HL-60 (cell line): ENCODE measurements around the gene AGPAT3.

Experiments used
- CTCF ChIP-seq: IDR thresholded peaks from one replicate; pipeline ENCODE4 v1.5.1; 2011; ENCODE audit warnings: low read length, control low read depth, inconsistent platforms; ENCODE audit not compliant: insufficient read depth
- GABPA ChIP-seq: IDR thresholded peaks from 2 replicates; pipeline ENCODE4 v1.6.1; 2012; ENCODE audit warnings: low read depth
- POLR2AphosphoS5 ChIP-seq: IDR thresholded peaks from 2 replicates; pipeline ENCODE4 v1.6.1; 2012; ENCODE audit warnings: low read depth
- SPI1 ChIP-seq: IDR thresholded peaks from 2 replicates; pipeline ENCODE4 v1.6.1; 2012; ENCODE audit warnings: low read depth, mild to moderate bottlenecking, borderline replicate concordance
- TF ChIP-seq, protein P1 (sequence below): IDR thresholded peaks from 2 replicates; pipeline ENCODE4 v1.6.1; 2012; ENCODE audit warnings: low read depth; ENCODE audit not compliant: insufficient replicate concordance

DNA sequence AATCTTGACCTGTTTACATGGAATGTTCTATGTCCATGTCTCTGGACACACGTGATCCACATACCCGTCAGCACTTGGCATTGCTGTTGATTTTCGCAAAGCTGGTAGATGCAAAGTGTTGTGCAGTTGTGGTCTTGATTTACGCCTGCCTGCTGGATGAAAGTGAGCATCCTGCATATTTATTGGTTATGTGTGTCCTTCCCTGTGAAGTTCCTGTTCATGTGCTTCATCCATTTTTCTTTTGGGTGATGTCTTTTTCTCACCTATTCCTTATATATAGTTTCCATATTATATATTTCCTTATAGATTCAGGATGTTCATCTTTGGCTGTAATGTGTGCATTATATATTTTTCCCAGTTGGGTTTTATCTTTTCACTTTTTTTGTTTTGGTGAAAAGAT is 6.5 kb downstream of the AGPAT3 start:
- no peak for TF ChIP-seq CTCF
- no peak for TF ChIP-seq SPI1
- no peak for TF ChIP-seq POLR2AphosphoS5
- TF ChIP-seq GABPA, result no peak
- TF ChIP-seq, protein P1, sequence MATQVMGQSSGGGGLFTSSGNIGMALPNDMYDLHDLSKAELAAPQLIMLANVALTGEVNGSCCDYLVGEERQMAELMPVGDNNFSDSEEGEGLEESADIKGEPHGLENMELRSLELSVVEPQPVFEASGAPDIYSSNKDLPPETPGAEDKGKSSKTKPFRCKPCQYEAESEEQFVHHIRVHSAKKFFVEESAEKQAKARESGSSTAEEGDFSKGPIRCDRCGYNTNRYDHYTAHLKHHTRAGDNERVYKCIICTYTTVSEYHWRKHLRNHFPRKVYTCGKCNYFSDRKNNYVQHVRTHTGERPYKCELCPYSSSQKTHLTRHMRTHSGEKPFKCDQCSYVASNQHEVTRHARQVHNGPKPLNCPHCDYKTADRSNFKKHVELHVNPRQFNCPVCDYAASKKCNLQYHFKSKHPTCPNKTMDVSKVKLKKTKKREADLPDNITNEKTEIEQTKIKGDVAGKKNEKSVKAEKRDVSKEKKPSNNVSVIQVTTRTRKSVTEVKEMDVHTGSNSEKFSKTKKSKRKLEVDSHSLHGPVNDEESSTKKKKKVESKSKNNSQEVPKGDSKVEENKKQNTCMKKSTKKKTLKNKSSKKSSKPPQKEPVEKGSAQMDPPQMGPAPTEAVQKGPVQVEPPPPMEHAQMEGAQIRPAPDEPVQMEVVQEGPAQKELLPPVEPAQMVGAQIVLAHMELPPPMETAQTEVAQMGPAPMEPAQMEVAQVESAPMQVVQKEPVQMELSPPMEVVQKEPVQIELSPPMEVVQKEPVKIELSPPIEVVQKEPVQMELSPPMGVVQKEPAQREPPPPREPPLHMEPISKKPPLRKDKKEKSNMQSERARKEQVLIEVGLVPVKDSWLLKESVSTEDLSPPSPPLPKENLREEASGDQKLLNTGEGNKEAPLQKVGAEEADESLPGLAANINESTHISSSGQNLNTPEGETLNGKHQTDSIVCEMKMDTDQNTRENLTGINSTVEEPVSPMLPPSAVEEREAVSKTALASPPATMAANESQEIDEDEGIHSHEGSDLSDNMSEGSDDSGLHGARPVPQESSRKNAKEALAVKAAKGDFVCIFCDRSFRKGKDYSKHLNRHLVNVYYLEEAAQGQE, result no peak
